Measurements from ENCODE around the gene CCDC183.
"Not testable (repeated sequence)": the region's sequence is repeated elsewhere in the genome, so short reads cannot be mapped to it uniquely, and the experiment has no call there.

- TF ChIP-seq RFX5 (IDR thresholded peaks at IDR 0.05; ENCODE audit: low read depth, low read length): not testable (repeated sequence)
- TF ChIP-seq, protein P1, sequence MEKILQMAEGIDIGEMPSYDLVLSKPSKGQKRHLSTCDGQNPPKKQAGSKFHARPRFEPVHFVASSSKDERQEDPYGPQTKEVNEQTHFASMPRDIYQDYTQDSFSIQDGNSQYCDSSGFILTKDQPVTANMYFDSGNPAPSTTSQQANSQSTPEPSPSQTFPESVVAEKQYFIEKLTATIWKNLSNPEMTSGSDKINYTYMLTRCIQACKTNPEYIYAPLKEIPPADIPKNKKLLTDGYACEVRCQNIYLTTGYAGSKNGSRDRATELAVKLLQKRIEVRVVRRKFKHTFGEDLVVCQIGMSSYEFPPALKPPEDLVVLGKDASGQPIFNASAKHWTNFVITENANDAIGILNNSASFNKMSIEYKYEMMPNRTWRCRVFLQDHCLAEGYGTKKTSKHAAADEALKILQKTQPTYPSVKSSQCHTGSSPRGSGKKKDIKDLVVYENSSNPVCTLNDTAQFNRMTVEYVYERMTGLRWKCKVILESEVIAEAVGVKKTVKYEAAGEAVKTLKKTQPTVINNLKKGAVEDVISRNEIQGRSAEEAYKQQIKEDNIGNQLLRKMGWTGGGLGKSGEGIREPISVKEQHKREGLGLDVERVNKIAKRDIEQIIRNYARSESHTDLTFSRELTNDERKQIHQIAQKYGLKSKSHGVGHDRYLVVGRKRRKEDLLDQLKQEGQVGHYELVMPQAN (conservative IDR thresholded peaks at IDR 0.05): not testable (repeated sequence)
- TF ChIP-seq, protein P2, sequence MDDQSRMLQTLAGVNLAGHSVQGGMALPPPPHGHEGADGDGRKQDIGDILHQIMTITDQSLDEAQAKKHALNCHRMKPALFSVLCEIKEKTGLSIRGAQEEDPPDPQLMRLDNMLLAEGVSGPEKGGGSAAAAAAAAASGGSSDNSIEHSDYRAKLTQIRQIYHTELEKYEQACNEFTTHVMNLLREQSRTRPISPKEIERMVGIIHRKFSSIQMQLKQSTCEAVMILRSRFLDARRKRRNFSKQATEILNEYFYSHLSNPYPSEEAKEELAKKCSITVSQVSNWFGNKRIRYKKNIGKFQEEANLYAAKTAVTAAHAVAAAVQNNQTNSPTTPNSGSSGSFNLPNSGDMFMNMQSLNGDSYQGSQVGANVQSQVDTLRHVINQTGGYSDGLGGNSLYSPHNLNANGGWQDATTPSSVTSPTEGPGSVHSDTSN (IDR thresholded peaks at IDR 0.05; ENCODE audit: insufficient replicate concordance, low read depth, low read length): not testable (repeated sequence)
Measured at GRCh38 chr9:136803009-136803550, 6.9 kb downstream of the CCDC183 start.
